Activated effector memory CD4-positive, alpha-beta T cell treated with anti-CD3 and anti-CD28 coated beads, Interleukin-2, amount 50 U/mL, for 16 hours (primary cell): ENCODE measurements around the gene DIAPH2.
A peak's percentile ranks its signal among the peaks of the same experiment; 100 is the strongest.
"Not testable (repeated sequence)": the region's sequence is repeated elsewhere in the genome, so short reads cannot be mapped to it uniquely, and the experiment has no call there.

Experiments used
- DNase-seq: peaks from one replicate; pipeline ENCODE4 v3.0.0-alpha.2; 2020

DIAPH2 gene

GRCh38 chrX:96684339-96685209 is at the start of gene DIAPH2:
Gene DIAPH2 (plus strand): TSS chrX:96684842.
- peak; percentile 90 for DNase-seq

DNA sequence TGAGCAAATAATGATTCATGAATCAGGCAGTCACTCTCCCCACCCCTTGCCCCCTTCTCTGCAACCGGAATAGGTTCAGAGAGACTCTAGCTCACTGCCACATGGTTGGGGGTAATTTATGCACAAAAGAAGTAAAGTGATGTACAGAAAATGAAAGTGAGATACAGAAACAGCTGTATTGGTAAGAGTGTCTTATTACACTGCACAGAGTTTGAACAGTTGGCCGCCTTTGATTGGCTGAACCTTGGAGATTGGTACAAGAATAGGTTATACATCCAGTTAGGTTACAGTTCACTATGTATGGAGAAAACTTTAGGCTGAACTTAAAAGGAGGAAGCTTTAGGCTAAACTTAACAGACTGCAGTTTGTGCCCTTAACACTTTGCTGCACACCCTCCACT is 34.6 kb upstream of the DIAPH2 start:
- no peak for DNase-seq

- DNase-seq = no peak
Observed at GRCh38 chrX:96655947-96656623, 28.6 kb upstream of the DIAPH2 start.

DNA sequence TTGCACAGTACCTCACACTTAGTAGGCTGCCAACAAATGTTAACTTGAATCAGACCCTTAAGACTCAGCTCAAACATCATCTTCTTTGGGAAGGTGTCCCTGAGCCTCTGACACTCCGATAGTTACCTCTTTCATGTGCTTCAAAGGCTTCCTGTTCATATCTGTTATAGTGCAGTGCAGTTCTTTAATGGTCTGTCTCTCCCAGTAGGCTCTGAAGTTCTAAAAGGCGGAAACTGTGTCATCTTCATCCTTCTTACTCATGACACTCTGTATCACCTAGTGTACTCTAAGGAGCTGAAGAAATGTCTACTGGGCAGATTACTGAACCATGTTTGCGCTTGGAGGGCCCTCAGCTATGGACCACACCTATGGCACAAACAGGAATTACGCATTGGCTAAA is 2.1 kb upstream of the DIAPH2 start:
- DNase-seq = no peak

- no peak for DNase-seq
Observed at GRCh38 chrX:96683997-96684338, 674 bp upstream of the DIAPH2 start.

DNA sequence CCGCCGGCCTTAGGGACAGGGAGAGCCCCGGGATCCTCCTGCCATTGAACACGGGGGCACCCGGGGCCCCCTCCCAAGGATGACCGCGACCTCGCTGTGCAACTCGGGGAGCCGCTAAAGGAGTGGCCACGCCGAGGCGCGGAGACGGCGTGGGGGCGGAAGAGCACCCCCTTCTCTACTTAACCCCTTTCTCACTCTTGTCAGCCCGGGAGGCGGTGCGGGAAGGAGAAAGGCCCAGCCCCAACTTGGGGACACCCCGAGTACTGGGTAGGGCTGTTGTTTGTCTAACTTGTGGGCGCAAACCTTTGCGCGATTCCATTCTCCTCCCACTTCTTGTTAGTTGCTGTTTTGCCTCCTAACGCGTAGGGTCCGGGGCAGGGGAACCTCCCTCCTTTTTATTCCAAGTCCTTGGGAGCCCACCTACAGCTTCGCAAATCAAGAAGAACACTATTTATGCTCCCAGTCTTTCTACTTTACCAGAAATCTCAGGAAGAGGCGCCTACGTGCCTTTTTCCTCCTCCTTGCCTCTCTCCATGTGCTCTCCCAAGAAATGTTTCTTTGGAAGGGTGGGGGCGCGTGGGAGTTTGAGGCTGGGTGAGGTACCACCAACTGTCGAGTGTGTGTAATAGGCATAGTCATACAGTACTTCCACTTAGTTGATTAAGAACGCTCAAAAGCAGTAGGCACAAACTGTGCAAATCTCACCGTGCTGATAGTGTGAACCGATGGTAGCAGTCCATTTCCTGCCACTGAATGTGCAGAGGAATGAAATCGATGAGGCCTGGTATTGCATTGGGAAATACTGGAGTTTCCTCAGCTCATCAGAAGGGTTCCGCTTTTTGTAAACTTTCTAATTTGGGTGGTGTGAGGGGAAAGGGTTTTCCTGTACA is 813 bp downstream of the DIAPH2 start:
- peak; percentile 78 for DNase-seq

DNA sequence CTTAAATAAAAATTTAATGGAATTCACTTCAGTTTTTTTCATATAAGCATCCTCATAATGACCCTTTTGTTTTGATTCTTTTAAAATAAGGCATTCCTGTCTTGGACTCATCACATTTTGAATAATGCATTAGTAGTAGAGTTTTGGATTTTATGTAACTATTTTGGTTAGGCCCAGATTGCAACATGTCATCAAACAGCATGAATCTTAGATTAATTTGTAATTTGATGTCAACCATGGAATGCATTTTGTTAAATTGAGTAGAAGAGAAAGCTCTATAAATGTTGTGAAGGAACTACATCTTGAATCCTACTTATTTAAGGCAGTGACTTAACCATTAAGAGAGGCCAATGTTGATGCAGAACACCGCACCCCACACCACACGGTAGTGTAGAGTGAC is 3.1 kb downstream of the DIAPH2 start:
- DNase-seq = no peak

DNA sequence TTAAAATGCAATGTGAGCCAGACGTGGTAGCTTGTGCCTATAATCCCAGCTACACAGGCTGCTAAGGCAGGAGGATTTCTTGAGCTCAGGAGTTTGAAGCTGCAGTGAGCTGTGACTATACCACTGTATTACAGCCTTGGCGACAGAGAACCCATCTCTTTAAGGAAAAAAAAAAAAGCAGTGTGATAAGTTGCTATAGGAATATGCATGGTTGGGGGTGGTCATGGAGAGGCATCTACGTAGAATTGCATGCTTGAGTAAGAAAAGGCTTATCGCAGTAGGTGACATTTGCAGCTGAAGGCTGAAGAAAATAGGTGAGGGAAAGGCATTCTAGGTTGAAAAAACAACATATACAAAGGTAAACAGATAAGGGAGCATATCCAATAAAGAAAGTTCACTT is 4.1 kb downstream of the DIAPH2 start:
- no peak for DNase-seq

GRCh38 chrX:96689991-96690390 is 5.3 kb downstream of the DIAPH2 start:
- no peak for DNase-seq

DNA sequence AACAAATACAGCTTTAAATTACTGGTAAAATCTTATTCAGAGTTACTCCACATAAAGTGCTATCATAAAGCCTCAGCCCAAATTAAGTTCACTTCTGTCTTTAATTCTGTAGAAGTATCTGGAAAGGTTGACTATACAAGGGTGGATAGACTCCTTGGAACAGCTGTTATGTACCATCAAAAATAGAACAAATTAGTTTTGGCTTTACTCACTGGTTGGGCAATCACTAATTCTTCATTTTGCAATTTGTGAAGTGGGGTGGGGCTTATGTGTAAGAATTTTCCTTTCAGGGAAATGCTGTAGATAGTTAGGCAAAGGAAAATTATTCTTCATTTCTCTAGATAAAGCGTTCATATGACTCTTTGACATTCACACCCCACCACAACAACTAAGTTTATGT is 7.8 kb downstream of the DIAPH2 start:
- DNase-seq = no peak

GRCh38 chrX:96692890-96693289 is 8.2 kb downstream of the DIAPH2 start:
- no peak for DNase-seq

GRCh38 chrX:96693407-96693806 is 8.8 kb downstream of the DIAPH2 start:
- no peak for DNase-seq

DNA sequence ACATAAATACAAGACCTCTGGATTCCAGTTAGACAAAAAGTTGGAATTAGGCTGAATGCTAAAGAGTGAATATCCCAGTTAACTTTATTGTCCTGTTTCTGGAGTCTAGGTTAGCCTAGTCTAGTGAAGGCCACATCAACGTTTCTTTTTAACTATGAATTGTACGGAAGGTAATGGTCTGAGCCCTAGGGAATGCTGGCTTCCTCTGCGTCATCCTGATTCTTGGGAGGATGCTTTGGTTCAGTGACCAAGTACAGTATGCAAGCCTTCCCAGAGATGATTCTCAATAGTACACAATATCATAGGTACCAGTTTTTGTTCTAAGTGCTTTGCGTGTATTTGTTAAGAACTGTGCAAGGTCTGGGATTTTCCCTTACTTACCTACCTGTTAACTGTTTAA is 11.8 kb downstream of the DIAPH2 start:
- DNase-seq = no peak

DNA sequence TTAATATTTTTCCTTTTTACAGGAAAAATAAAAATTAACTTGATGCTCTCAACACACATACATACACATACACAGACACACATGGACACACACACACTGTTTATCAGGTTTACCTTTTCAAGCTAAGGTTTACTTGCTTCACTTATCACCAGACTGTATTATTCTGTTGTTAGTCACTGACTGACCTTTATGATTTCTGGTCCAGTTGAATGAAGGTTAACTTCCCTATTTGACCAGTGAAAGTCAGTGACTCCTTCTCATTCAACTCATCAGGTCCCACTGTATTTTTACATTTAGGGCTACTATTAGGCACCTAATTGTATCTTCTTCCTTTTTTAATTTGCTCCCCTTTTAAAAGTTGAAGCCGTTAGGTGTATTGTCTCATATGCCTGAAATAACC is 16.0 kb downstream of the DIAPH2 start:
- no peak for DNase-seq

DNA sequence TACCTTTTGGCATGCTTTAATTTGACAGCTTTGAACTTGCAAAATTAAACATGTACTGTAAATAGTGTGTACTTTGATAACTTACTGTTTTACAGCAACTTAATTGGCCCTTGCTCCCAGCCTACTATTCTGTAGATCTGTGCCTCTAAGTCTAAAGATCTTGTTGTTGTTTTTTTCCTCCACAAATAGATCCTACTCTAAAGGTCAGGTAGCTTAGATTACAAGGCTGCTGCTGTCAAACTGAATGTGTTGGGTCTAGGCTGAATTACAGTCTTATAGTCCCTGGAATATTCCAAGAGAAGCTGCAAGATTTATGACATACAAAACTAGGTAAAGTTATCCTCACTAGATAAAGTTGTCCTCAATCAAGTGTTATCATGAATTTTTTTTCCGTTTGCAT is 18.7 kb downstream of the DIAPH2 start:
- no peak for DNase-seq

DNA sequence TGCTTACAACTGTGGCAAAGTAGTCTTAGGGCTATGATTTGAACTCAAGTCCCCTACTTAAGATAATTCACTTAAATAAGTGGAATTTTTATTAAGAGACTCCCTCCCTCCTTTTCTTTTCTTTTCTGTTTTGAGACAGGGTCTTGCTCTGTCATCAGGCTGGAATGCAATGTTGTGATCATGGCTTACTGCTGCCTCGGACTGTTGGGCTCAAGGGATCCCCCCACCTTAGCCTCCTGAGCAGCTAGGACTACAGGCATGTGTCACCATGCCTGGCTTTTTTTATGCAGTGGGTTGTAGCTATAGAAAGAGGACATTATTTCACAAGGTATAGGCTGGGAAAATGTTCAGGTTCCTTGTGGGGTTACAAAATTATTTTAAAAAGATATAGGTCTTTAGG is 19.2 kb downstream of the DIAPH2 start:
- DNase-seq = no peak

- DNase-seq = no peak
Observed at GRCh38 chrX:96704629-96705028, 20.0 kb downstream of the DIAPH2 start.

GRCh38 chrX:96705905-96706304 is 21.3 kb downstream of the DIAPH2 start:
- DNase-seq = no peak

DNA sequence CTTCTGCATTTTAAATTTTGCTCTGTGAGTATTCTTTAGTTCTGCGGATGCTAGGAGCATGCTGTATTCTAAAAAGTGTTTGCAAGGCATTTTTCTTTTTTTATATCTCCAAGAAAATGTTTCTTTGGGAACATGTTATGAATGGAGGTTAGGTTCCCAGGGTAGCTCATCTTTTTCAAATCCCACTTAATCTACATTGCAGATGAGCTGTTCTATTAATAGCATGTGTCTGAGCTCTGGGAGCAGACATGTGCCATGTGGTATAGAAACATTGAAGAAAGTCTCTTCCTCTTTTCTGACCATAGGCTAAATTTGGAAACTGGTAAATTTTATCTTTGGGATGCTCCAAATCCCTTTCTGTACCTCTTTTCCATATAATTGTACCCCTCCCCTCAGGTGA is 23.2 kb downstream of the DIAPH2 start:
- DNase-seq = no peak

DNA sequence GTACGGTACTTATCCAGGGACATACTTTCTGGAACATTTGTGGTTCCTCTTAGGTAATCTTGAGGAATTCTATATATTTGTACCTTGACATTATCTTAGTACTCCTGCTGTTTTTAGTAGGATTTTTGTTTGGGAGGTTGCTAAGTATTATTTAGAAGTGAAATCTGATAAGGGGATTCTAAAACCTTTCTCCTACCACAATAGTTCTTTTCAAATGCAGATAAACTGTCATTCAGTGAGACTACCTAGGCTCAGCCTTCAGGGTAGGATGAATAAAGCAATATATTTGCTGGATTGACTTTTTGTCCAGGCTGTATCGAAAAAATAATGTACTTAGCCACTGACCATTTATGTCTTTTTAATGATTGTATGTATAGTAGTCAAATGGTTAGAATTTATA is 25.4 kb downstream of the DIAPH2 start:
- DNase-seq = no peak

DNA sequence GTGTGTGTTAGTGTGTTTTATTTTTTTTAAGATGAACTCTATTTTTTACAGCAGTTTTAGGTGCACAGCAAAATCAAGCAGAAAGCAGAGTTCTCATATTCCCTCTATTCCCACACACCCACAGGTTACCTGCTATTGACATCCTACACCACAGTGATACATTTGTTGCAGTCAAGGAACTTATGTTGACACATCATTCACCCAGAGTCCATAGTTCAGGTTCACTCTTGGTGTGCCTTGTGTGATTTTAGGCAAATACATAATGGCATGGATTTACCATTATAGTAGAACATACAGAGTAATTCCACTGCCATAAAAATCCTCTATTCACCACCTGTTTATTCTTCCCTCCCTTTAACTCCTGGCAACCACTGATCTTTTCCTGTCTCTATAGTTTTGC is 28.7 kb downstream of the DIAPH2 start:
- DNase-seq = no peak

DNA sequence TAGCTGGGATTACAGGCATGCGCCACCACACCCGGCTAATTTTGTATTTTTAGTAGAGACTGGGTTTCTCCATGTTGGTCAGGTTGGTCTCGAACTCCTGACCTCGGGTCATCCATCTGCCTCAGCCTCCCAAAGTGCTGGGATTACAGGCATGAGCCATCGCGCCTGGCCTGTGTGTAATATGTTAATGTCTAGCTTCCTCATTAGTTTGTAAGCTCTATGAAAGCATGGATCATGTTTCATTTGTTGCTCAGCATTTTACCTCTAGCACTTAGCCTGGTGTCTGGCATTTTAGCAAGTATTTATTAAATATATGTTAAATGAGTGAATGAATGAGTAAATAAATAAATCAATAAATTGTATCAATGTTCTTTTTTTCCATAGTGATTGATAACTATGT is 29.8 kb downstream of the DIAPH2 start:
- not testable (repeated sequence) for DNase-seq

DNA sequence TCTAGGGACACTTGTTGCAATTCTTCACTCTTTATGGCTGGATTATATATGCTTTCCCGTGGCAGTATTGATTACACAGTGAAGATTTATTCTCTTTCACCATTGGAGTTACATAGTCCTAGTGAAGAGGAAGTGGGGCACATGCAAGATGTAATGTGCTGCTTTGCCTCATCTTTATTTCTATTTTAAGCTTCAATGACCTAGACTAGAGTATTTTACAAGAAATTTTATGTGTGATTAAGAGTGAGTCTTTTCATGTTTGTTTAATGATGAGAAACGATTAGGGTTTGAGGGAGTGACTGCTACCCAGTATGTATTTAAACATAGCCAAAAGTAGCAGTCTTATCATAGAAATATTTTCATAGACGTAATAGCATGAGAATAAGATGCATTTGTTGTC is 30.8 kb downstream of the DIAPH2 start:
- no peak for DNase-seq
